T-helper 1 cell treated with Interleukin-12 subunit alpha and Interleukin-12 subunit beta and Interleukin-4 antibody, amounts not matched to agents 30 μg/mL and 1 μg/mL, for 36 hours (primary cell): ENCODE measurements around the gene LARP6.
A peak's percentile ranks its signal among the peaks of the same experiment; 100 is the strongest.
"Not testable (repeated sequence)": the region's sequence is repeated elsewhere in the genome, so short reads cannot be mapped to it uniquely, and the experiment has no call there.

Experiments
- H3K27ac Mint-ChIP-seq: one replicate; pipeline ENCODE4 v1.8.0; 2021; ENCODE audit warnings: mild to moderate bottlenecking, mixed read lengths
- H3K27me3 Mint-ChIP-seq: one replicate; pipeline ENCODE4 v1.8.0; 2021; ENCODE audit warnings: low read depth, mixed read lengths
- H3K36me3 Mint-ChIP-seq: one replicate; pipeline ENCODE4 v1.8.0; 2021; ENCODE audit warnings: low read depth, mixed read lengths
- H3K4me1 Mint-ChIP-seq: one replicate; pipeline ENCODE4 v1.8.0; 2021; ENCODE audit warnings: low read depth, mixed read lengths
- H3K4me3 Mint-ChIP-seq: one replicate; pipeline ENCODE4 v1.8.0; 2021; ENCODE audit warnings: mild to moderate bottlenecking, moderate library complexity, mixed read lengths
- H3K9me3 Mint-ChIP-seq: one replicate; pipeline ENCODE4 v1.8.0; 2021; ENCODE audit warnings: mixed read lengths

LARP6 gene

DNA sequence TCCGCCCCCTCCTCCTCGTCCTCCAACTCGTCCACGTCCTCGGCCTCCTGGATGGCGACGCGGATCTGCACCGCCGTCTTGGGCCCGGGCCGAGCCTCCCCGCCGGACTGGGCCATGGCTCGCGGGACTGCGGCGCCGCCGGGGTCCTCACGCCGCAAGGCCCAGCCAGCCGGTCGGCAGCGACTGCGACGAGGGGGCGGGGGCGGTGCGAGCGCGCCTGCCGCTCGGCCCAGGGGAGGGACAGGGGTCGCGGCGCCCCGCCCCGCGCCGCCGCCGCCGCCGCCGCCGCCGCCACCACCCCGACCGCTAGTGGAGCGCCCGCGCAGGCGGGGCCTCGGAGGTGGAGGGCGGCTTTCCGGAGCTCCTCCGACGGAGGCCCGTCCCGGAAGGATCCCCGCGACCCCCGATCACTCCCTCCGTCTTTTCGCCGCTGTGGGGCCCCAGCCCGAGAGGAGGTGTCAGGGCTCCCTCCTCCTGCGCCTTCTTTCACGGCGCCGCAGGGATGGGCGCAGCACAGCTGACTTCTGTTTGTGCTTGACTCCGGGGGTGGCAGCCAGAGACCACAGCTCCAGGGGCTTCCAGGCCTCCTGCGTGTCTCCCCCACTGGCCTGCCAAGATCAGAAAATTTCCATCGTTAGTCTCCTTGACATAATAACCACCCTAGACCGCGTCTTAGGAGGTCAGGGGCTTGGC, at the start of gene LARP6:
LARP6 (minus strand) TSS at position 185 of the 693 bp plus-strand sequence; CDS start at position 116, 69 bp downstream.
- Mint-ChIP-seq H3K4me3 (peak within 1 kb of the TSS; percentile 68), H3K36me3 (no peaks in the 10 kb centered on the region), H3K9me3 (no peaks in the 10 kb centered on the region), H3K4me1 (peaks cover 2% of the 10 kb centered on the region), H3K27me3 (peaks cover 60% of the 10 kb centered on the region), H3K27ac (no peak within 1 kb of the TSS)

DNA sequence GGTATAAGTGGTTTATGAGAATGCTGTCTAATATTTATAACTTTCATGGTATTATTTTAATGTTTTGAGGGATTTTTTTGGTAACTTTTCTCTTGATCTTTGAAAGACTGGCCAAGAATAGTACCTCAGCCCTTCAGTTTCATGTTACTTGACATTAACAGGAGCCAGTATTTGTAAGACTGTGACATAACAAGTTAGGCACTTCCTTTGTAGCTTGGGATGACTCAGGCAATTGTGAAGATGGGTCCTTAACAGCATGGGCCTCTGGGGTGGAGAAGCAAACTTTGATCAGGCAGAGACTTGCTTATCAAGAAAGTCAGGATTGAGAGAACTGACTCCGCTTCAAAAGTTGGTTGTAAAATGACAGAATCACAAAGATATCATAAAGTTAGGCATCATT, 48.1 kb upstream of the LARP6 start:
- H3K4me3 Mint-ChIP-seq, result no peak overlapping the region
- H3K36me3 Mint-ChIP-seq, result no peaks in the 10 kb centered on the region
- H3K4me1 Mint-ChIP-seq, result no peaks in the 10 kb centered on the region
- peaks cover 22% of the 10 kb centered on the region for H3K27me3 Mint-ChIP-seq
- H3K27ac Mint-ChIP-seq, result no peak overlapping the region
- no peaks in the 10 kb centered on the region for H3K9me3 Mint-ChIP-seq

DNA sequence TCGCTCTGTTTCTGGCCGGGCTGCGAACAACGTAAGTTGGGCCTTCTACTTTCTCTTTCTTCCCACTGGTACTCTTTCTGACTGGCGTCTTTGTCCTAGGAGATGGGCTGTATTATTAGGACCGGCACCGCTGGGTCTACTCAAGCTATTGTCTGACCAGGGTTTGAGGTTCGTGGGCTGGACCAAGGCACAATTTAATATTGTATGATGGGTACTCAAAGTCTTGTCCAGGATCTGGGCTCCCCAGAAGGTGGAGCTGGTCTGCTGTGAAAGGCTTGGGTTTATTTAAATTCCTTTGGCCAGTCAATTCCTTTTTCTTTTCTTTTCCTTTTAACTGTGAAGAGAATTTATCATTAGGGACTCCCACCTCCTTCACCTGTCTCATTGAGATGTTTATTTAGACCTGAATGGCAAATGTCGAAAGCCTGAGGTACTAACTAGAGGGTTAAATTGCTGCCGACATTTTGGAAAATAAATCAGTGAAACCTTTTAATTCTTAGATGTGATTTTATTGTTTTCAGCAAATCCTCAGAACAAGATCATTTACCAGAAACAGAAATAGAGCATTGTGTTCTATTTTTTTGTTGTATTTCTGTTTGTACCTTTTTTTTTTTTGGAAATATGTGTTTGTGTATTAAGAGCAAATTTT, 39.1 kb upstream of the LARP6 start:
- Mint-ChIP-seq H3K4me3 (peak overlapping the region; percentile 78), H3K27me3 (peaks cover 73% of the 10 kb centered on the region), H3K4me1 (peaks cover 9% of the 10 kb centered on the region), H3K36me3 (no peaks in the 10 kb centered on the region), H3K27ac (peak overlapping the region; percentile 62), H3K9me3 (no peaks in the 10 kb centered on the region)

DNA sequence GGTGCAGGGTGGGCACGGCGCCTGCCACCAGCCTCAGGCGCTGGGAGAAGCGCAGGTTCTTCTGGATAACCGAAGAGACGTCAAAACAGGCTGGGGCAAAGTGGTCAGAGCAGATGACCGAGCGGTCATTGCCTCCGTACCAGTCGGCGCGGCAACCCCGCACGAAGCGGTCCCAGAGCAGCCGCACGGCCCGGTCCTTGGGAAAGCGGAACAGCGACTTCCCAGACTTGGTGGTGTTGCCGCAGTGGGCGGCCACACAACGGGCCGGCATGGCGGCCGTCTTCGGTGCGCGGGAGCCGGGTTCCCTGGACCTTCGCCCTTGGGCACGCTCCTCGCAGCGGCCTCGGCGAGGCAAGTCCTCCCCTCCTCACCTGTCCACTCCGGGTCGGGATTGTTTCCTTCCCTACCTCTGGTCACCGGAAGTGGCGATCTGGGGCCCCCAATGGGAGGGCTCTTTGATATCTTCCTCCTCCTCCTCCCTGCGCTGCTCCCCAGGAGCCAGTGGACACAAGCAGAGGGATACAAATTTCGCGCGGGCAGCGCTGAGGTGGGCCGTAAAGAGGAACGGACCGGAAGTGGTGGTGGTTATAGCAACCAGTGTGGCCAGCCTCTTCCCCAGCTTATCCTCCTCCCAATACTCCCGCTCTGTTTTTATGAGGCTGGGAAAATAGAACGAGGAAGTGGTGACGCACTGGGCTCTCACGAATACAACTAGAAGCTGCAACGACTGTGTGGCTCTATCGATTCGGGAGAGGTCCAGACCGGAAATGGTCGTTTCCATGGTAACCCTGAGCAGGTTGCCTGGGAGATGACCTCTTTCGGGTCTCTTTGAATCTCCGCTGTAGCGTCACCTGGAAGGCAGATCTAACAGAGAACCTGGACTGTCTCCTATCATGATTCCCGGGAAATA, 38.3 kb upstream of the LARP6 start, which contains the start of the genes LRRC49 and THAP10:
LRRC49 (plus strand) TSS at position 825 of the 910 bp plus-strand sequence; CDS start at position 894, 69 bp downstream.
THAP10 (minus strand) TSS at position 432 of the 910 bp plus-strand sequence; CDS start at position 271, 161 bp downstream.
- Mint-ChIP-seq H3K4me1 (peaks cover 9% of the 10 kb centered on the region), H3K27ac (peak within 1 kb of the TSS; percentile 62), H3K36me3 (no peaks in the 10 kb centered on the region), H3K9me3 (no peaks in the 10 kb centered on the region), H3K27me3 (peaks cover 68% of the 10 kb centered on the region), H3K4me3 (peak within 1 kb of the TSS; percentile 78)

DNA sequence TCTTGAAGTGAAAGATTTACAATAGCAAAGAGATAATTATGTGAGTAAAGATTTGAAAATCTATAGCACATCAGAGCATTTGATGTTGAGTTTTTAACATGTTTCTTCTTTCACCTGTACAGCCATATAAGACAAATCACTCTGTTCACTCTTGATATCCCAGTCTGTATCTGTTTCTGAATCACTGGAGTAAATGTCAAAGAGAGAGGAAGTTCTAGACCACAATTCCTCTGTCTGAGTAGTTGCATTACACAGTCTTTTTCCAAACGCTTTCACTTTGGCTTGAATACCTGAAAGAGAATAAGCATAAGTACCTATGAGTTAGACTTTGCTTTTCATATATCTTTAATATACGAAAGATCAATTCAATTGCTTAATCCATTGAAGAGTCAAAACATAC, 28.4 kb upstream of the LARP6 start:
- no peaks in the 10 kb centered on the region for H3K4me1 Mint-ChIP-seq
- no peaks in the 10 kb centered on the region for H3K9me3 Mint-ChIP-seq

DNA sequence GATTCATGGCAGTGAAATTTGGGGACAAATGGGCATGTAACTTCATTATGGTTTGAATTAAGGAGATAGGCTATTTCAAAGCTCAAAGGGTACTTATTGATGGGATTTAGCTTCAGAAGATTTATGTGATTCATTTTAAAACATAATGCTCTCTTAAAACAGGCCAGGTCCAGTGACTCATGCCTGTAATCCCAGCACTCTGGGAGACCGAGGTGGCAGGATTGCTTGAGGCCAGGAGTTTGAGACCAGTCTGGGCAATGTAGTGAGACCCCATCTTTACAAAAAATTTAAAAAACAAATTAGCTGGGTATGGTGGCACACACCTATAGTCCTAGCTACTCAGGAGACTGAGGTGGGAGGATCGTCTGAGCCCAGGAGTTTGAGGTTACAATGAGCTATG, 26.8 kb upstream of the LARP6 start:
- Mint-ChIP-seq H3K36me3 (no peaks in the 10 kb centered on the region), H3K9me3 (no peaks in the 10 kb centered on the region), H3K4me3 (no peak overlapping the region), H3K27me3 (peaks cover 46% of the 10 kb centered on the region), H3K27ac (no peak overlapping the region), H3K4me1 (no peaks in the 10 kb centered on the region)

More for the DNA sequence above, 28.4 kb upstream of the LARP6 start:
- H3K27me3 Mint-ChIP-seq, result peaks cover 34% of the 10 kb centered on the region
- H3K4me3 Mint-ChIP-seq, result no peak overlapping the region
- H3K27ac Mint-ChIP-seq, result no peak overlapping the region
- no peaks in the 10 kb centered on the region for H3K36me3 Mint-ChIP-seq

DNA sequence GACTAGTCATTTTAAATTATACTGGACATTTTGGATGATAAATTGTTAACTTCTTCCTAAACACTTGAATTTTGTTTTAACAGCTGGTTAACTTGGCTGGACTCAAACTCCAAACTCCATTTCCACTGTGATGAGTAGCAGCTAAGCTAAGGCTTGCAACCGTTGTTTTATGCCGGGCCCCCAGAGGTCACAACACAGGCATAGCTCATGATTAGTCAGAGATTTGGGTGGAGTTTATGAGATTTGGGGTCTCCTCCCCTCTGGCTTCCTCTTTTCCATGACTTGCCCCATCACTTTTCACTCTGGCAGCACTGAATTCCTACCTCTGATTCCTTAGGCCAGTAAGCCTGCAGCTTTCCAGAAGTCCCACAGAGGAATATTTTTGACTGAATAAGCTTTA, 25.4 kb upstream of the LARP6 start:
- peaks cover 54% of the 10 kb centered on the region for H3K27me3 Mint-ChIP-seq
- no peak overlapping the region for H3K4me3 Mint-ChIP-seq

DNA sequence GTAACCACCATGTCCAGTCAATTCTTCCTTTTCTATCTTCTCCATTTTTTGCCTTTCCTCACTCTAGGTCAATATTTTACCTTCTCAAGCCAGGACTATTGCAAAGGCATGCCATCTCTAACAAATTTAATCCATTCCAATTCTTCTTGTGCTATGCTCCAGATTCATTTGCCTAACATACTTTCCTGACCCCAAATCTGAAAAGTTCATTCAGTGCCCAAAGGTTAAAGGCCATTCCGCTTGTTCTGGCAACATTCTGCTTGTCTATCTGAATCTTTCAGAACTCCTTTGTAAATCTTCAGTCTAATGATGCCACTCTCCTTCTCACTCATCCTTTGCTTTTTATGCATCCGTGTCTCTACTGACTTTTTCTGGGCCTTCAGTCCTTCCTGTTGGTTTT, 22.7 kb upstream of the LARP6 start:
- Mint-ChIP-seq H3K36me3 (no peaks in the 10 kb centered on the region), H3K27me3 (peaks cover 47% of the 10 kb centered on the region), H3K4me3 (no peak overlapping the region), H3K4me1 (no peaks in the 10 kb centered on the region), H3K27ac (no peak overlapping the region), H3K9me3 (no peaks in the 10 kb centered on the region)

More for the DNA sequence above, 25.4 kb upstream of the LARP6 start:
- H3K36me3 Mint-ChIP-seq, result no peaks in the 10 kb centered on the region
- no peak overlapping the region for H3K27ac Mint-ChIP-seq
- no peaks in the 10 kb centered on the region for H3K9me3 Mint-ChIP-seq
- H3K4me1 Mint-ChIP-seq, result no peaks in the 10 kb centered on the region

DNA sequence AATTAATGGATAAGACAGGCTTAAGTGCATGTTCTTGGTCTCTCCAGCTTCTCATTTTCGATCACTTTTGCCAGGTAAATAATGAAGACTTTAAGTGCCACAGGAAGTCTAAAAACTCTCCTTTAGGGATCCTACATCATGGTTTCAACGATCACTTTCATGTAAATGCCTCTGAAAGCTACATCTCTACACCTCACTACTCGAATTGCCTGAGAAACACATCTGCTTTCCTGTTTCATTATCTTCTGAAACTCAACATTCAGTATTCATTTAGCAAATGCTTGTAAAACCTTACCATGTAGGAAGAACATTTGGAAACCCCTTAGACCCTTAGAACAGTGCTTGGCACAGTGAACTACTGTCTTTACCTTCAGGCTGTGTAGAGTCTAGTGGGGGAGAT, 22.1 kb upstream of the LARP6 start:
- Mint-ChIP-seq H3K9me3 (no peaks in the 10 kb centered on the region), H3K36me3 (no peaks in the 10 kb centered on the region), H3K27me3 (peaks cover 47% of the 10 kb centered on the region), H3K4me1 (no peaks in the 10 kb centered on the region), H3K27ac (no peak overlapping the region), H3K4me3 (no peak overlapping the region)

DNA sequence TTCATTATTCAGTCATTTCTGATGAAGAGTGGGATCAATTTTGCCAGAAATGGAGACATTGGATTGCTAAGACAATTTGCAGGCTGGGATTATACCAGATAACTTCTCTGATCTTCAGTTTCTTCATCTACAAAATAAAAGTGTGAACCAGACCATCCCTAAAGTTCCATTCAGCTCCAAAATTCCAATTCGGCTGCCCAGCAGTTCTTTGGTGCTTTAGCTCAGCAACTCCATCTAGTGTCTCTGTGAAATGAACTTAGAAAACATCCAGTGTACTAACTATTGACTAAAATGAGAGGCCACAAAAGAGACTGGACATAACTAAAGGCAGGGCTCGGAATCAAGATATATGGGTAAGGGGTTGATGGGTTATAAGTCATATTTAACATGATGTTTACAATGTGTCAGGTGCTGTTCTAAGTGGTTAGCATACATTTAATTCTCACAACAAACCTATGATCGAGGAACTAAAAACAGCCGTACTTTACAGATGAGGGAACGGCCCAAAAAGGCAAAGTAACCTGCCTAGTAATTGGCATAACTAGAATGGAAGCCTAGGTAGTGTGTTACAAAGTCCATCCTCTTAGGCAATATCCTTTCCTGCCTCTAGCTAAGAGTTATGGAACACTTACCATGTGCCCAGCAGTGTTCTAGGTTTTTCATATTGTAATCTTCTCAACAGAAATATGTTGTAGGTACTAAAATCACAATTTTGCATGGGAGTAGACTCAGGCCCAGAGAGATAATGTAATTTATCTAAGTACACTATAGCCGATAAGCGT, 21.2 kb upstream of the LARP6 start:
- no peaks in the 10 kb centered on the region for H3K9me3 Mint-ChIP-seq

DNA sequence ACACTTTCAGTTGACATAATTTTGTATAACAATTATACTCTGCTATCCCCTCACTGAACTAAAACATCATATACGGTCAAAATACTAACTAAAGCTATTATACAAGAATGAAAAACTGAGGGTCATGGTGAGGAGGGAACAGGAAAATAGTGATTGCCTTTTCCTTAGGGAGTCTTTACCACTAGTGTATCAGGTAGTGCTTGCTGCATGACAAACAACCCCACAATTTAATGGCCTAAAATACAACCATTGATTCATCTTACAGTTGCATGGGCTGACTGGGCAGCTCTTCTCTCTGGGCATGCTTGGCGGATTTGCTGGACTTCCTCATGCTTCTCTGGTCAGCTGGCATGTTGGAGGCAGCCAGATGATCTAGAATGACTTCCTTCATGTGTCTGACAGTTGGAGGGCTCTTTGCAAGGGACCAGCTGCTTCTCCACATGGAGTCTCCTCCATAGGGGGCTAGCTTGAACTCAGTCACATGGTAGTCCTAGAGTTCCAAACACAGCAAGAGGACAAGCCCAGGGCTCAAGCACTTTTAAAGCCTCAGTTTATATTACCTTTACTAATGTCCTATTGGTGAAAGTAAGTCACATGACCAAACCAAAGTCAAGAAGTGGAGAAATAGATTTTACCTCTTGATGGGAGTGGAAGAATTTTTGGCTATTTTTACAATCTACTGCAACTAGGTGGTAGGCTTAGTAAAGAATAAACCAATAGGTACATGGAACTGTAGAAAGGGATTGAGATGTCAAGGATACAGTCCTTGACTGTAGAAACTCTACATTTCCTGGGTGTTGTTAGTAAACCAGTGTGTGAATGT, 19.5 kb upstream of the LARP6 start:
- Mint-ChIP-seq H3K27ac (no peak overlapping the region), H3K9me3 (no peaks in the 10 kb centered on the region), H3K27me3 (peaks cover 30% of the 10 kb centered on the region), H3K4me3 (no peak overlapping the region), H3K4me1 (no peaks in the 10 kb centered on the region), H3K36me3 (no peaks in the 10 kb centered on the region)

More for the DNA sequence above, 21.2 kb upstream of the LARP6 start:
- H3K27ac Mint-ChIP-seq, result no peak overlapping the region
- no peak overlapping the region for H3K4me3 Mint-ChIP-seq
- peaks cover 46% of the 10 kb centered on the region for H3K27me3 Mint-ChIP-seq
- H3K36me3 Mint-ChIP-seq, result no peaks in the 10 kb centered on the region
- H3K4me1 Mint-ChIP-seq, result no peaks in the 10 kb centered on the region

DNA sequence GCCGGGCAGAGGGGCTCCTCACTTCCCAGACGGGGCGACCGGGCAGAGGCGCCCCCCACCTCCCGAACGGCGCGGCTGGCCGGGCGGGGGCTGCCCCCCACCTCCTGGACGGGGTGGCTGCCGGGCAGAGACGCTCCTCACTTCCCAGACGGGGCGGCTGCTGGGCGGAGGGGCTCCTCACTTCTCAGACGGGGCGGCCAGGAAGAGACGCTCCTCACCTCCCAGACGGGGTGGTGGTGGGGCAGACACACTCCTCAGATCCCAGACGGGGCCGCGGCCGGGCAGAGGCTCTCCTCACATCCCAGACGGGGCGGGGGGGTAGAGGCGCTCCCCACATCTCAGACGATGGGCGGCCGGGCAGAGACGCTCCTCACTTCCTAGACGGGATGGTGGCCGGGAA, 17.5 kb upstream of the LARP6 start:
- not testable (repeated sequence) for H3K27ac Mint-ChIP-seq, H3K9me3 Mint-ChIP-seq, H3K36me3 Mint-ChIP-seq, H3K4me3 Mint-ChIP-seq, H3K4me1 Mint-ChIP-seq
- H3K27me3 Mint-ChIP-seq, result peaks cover 24% of the 10 kb centered on the region

DNA sequence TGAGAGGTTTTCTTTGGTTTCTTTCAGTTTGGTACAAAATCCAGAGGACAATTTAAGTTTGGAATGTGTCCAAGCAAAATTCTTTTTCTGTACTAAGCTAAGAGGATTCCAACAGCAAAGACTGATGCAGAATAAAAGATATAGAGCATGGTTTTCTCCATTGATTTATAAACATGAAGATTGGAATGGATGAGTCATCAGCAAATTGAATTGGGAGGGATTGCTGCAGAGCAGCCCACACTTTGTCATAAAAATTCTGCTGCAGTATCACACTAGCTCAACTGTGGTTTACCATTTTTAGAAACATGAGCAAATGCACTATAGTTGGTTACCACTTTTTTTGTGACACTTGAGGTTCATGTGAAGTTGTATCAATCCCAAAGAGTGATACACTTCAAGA, 16.1 kb upstream of the LARP6 start:
- Mint-ChIP-seq H3K4me3 (no peak overlapping the region), H3K36me3 (no peaks in the 10 kb centered on the region), H3K9me3 (no peaks in the 10 kb centered on the region), H3K27ac (no peak overlapping the region), H3K27me3 (peaks cover 13% of the 10 kb centered on the region), H3K4me1 (no peaks in the 10 kb centered on the region)
